GM12892 (cell line): ENCODE measurements around the gene QSOX1.

Experiments used
- POLR2A ChIP-seq: IDR thresholded peaks from 2 replicates; pipeline ENCODE4 v1.6.1; 2011; ENCODE audit warnings: low read depth, low read length, control low read depth
- POLR2AphosphoS5 ChIP-seq: IDR thresholded peaks from 2 replicates; pipeline ENCODE4 v1.6.1; 2011; ENCODE audit warnings: low read depth, low read length, control low read depth
- TAF1 ChIP-seq: IDR thresholded peaks from 2 replicates; pipeline ENCODE4 v1.6.1; 2011; ENCODE audit warnings: low read depth, mild to moderate bottlenecking, control low read depth, low read length, borderline replicate concordance

DNA sequence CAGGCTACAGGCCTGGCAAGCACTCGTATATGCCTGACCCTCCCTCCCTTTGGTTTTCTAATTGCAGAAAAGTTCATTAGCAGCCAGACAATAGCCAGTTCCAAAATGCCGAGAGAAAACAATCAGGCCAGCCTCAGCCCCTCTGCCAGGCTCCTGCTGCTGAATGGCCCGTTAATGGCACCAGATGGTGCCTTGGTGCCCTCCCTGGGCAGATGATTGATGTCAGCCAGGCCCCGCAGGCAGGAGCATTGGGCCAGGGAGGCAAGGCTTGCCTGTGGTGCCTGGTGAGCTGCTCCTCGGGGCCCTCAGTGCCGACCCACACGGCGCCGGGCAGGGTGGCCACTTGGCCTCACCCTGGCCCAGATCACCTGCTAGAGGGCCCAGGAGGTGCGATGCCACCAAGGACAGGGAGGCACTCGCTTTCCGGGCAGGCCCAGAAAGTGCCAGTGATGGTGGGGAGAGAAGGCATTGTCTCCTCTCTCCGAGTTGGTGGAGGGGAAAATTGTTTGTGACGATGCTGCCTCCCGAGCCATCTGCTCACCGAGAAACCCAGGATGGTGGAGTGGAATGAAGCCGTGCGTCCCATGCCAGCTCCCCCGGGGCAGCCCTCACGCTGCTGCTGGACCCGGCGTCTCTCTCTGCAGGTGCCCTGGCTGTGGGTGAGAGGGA is 28.1 kb downstream of the QSOX1 start:
- TF ChIP-seq POLR2A (no peak), POLR2AphosphoS5 (no peak), TAF1 (no peak)
